ENCODE results near the gene MACROD2.

- no peak for TF ChIP-seq CTCF (conservative IDR thresholded peaks at IDR 0.05; ENCODE audit: low read depth in 2 of 2)
- no peak for TF ChIP-seq POLR2AphosphoS5 (IDR thresholded peaks at IDR 0.05; ENCODE audit: low read depth)
- TF ChIP-seq NANOG (IDR thresholded peaks at IDR 0.05; ENCODE audit: borderline replicate concordance) = no peak
- TF ChIP-seq EZH2phosphoT487 (IDR thresholded peaks at IDR 0.05; ENCODE audit: unreplicated experiment) = no peak
- no peak for TF ChIP-seq EZH2 (IDR thresholded peaks at IDR 0.05; ENCODE audit: low read depth, unreplicated experiment)
- TF ChIP-seq CREB1 (CRISPR knock-in tag; IDR thresholded peaks at IDR 0.05; ENCODE audit: low read depth) = no peak
- no peak for TF ChIP-seq REST (IDR thresholded peaks at IDR 0.05; ENCODE audit: unreplicated experiment)
- TF ChIP-seq JUNB (IDR thresholded peaks at IDR 0.05; ENCODE audit: unreplicated experiment) = no peak
- TF ChIP-seq, protein P1, sequence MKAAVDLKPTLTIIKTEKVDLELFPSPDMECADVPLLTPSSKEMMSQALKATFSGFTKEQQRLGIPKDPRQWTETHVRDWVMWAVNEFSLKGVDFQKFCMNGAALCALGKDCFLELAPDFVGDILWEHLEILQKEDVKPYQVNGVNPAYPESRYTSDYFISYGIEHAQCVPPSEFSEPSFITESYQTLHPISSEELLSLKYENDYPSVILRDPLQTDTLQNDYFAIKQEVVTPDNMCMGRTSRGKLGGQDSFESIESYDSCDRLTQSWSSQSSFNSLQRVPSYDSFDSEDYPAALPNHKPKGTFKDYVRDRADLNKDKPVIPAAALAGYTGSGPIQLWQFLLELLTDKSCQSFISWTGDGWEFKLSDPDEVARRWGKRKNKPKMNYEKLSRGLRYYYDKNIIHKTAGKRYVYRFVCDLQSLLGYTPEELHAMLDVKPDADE (IDR thresholded peaks at IDR 0.05) = no peak
- no peak for TF ChIP-seq ZNF114 (CRISPR knock-in tag; IDR thresholded peaks at IDR 0.05)
- TF ChIP-seq, protein P2, sequence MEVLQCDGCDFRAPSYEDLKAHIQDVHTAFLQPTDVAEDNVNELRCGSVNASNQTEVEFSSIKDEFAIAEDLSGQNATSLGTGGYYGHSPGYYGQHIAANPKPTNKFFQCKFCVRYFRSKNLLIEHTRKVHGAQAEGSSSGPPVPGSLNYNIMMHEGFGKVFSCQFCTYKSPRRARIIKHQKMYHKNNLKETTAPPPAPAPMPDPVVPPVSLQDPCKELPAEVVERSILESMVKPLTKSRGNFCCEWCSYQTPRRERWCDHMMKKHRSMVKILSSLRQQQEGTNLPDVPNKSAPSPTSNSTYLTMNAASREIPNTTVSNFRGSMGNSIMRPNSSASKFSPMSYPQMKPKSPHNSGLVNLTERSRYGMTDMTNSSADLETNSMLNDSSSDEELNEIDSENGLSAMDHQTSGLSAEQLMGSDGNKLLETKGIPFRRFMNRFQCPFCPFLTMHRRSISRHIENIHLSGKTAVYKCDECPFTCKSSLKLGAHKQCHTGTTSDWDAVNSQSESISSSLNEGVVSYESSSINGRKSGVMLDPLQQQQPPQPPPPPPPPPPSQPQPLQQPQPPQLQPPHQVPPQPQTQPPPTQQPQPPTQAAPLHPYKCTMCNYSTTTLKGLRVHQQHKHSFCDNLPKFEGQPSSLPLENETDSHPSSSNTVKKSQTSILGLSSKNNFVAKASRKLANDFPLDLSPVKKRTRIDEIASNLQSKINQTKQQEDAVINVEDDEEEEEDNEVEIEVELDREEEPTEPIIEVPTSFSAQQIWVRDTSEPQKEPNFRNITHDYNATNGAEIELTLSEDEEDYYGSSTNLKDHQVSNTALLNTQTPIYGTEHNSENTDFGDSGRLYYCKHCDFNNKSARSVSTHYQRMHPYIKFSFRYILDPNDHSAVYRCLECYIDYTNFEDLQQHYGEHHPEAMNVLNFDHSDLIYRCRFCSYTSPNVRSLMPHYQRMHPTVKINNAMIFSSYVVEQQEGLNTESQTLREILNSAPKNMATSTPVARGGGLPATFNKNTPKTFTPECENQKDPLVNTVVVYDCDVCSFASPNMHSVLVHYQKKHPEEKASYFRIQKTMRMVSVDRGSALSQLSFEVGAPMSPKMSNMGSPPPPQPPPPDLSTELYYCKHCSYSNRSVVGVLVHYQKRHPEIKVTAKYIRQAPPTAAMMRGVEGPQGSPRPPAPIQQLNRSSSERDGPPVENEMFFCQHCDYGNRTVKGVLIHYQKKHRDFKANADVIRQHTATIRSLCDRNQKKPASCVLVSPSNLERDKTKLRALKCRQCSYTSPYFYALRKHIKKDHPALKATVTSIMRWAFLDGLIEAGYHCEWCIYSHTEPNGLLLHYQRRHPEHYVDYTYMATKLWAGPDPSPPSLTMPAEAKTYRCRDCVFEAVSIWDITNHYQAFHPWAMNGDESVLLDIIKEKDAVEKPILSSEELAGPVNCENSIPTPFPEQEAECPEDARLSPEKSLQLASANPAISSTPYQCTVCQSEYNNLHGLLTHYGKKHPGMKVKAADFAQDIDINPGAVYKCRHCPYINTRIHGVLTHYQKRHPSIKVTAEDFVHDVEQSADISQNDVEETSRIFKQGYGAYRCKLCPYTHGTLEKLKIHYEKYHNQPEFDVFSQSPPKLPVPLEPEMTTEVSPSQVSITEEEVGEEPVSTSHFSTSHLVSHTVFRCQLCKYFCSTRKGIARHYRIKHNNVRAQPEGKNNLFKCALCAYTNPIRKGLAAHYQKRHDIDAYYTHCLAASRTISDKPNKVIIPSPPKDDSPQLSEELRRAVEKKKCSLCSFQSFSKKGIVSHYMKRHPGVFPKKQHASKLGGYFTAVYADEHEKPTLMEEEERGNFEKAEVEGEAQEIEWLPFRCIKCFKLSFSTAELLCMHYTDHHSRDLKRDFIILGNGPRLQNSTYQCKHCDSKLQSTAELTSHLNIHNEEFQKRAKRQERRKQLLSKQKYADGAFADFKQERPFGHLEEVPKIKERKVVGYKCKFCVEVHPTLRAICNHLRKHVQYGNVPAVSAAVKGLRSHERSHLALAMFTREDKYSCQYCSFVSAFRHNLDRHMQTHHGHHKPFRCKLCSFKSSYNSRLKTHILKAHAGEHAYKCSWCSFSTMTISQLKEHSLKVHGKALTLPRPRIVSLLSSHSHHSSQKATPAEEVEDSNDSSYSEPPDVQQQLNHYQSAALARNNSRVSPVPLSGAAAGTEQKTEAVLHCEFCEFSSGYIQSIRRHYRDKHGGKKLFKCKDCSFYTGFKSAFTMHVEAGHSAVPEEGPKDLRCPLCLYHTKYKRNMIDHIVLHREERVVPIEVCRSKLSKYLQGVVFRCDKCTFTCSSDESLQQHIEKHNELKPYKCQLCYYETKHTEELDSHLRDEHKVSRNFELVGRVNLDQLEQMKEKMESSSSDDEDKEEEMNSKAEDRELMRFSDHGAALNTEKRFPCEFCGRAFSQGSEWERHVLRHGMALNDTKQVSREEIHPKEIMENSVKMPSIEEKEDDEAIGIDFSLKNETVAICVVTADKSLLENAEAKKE (CRISPR knock-in tag; IDR thresholded peaks at IDR 0.05) = no peak
Observed at GRCh38 chr20:14046534-14046933, 51.2 kb downstream of the MACROD2 start.

All from GM23338 (cell line).